ENCODE measurements around the gene CAPN14.

The CAPN14 gene

GRCh38 chr2:31138037-31138962, 79.0 kb downstream of the CAPN14 start, which contains the start of gene GALNT14:
GALNT14 (minus strand) TSS chr2:31138440; CDS start chr2:31138086, 354 bp downstream.
- H3K4me3 ChIP-seq (ENCODE audit: low read depth in 1 of 2, low read length in 1 of 2) = peak within 1 kb of the TSS; percentile 76 to 82
- peaks cover 19 to 21% of the 10 kb centered on the region in 2 experiments for H3K4me1 ChIP-seq (ENCODE audit: control insufficient read depth in 1 of 2, insufficient read depth in 1 of 2, low read depth in 1 of 2, low read length in 1 of 2)
- peaks cover 42% of the 10 kb centered on the region for H3K27me3 ChIP-seq
- H3K36me3 ChIP-seq = no peaks in the 10 kb centered on the region
- H3K27ac ChIP-seq = peak within 1 kb of the TSS; percentile 7
- no peaks in the 10 kb centered on the region for H3K9me3 ChIP-seq
- TF ChIP-seq CTCF (IDR thresholded peaks at IDR 0.05) = peak; percentile 52

GRCh38 chr2:31137211-31138036, 79.9 kb downstream of the CAPN14 start:
- no peaks in the 10 kb centered on the region for H3K36me3 ChIP-seq
- H3K27me3 ChIP-seq = peaks cover 42% of the 10 kb centered on the region
- H3K27ac ChIP-seq = peak overlapping the region; percentile 7
- H3K4me1 ChIP-seq (ENCODE audit: control insufficient read depth in 1 of 2, insufficient read depth in 1 of 2, low read depth in 1 of 2, low read length in 1 of 2) = peaks cover 19 to 21% of the 10 kb centered on the region in 2 experiments
- H3K4me3 ChIP-seq (ENCODE audit: low read depth in 1 of 2, low read length in 1 of 2) = peak overlapping the region; percentile 76 to 82
- no peak for TF ChIP-seq CTCF (IDR thresholded peaks at IDR 0.05)
- H3K9me3 ChIP-seq = no peaks in the 10 kb centered on the region

- no peaks in the 10 kb centered on the region for H3K36me3 ChIP-seq
- H3K4me3 ChIP-seq (ENCODE audit: low read depth in 1 of 2, low read length in 1 of 2) = peak overlapping the region; percentile 76 to 82
- no peaks in the 10 kb centered on the region for H3K9me3 ChIP-seq
- no peak overlapping the region for H3K27ac ChIP-seq
- H3K27me3 ChIP-seq = peaks cover 42% of the 10 kb centered on the region
- no peak for TF ChIP-seq CTCF (IDR thresholded peaks at IDR 0.05)
- peaks cover 19 to 21% of the 10 kb centered on the region in 2 experiments for H3K4me1 ChIP-seq (ENCODE audit: control insufficient read depth in 1 of 2, insufficient read depth in 1 of 2, low read depth in 1 of 2, low read length in 1 of 2)
These were observed 80.6 kb downstream of the CAPN14 start for GRCh38 chr2:31136732-31137131.

GRCh38 chr2:31136000-31136399, 81.3 kb downstream of the CAPN14 start:
- peak overlapping the region in 1 of 2 experiments; percentile 82 for H3K4me3 ChIP-seq (ENCODE audit: low read depth in 1 of 2, low read length in 1 of 2)
- no peak for TF ChIP-seq CTCF (IDR thresholded peaks at IDR 0.05)
- H3K27me3 ChIP-seq = peaks cover 42% of the 10 kb centered on the region
- H3K9me3 ChIP-seq = no peaks in the 10 kb centered on the region
- no peak overlapping the region for H3K27ac ChIP-seq
- peaks cover 19 to 21% of the 10 kb centered on the region in 2 experiments for H3K4me1 ChIP-seq (ENCODE audit: control insufficient read depth in 1 of 2, insufficient read depth in 1 of 2, low read depth in 1 of 2, low read length in 1 of 2)
- no peaks in the 10 kb centered on the region for H3K36me3 ChIP-seq

GRCh38 chr2:31134480-31134879, 82.8 kb downstream of the CAPN14 start:
- Histone ChIP-seq H3K27me3 (peaks cover 34% of the 10 kb centered on the region), H3K36me3 (no peaks in the 10 kb centered on the region), H3K27ac (no peak overlapping the region), H3K4me1 (ENCODE audit: control insufficient read depth in 1 of 2, insufficient read depth in 1 of 2, low read depth in 1 of 2, low read length in 1 of 2) (peaks cover 19 to 21% of the 10 kb centered on the region in 2 experiments), H3K4me3 (ENCODE audit: low read depth in 1 of 2, low read length in 1 of 2) (no peak overlapping the region), H3K9me3 (no peaks in the 10 kb centered on the region)
- no peak for TF ChIP-seq CTCF (IDR thresholded peaks at IDR 0.05)
